KOPT-K1 (cell line): ENCODE measurements around the gene CYP39A1.

Experiments used
- H3K27ac ChIP-seq: fragments of 200-600 bp; sonication (generic); 2 replicates; pipeline ENCODE4 v1.5.1; 2016; ENCODE audit warnings: antibody characterized with exemption, mild to moderate bottlenecking, low read depth, low read length; ENCODE audit not compliant: poor library complexity, severe bottlenecking
- H3K36me3 ChIP-seq: fragments of 200-600 bp; sonication (generic); 2 replicates; pipeline ENCODE4 v1.5.1; 2017; ENCODE audit warnings: antibody characterized with exemption, mild to moderate bottlenecking, low read length, moderate library complexity; ENCODE audit not compliant: insufficient read depth
- H3K9me3 ChIP-seq: fragments of 200-600 bp; sonication (generic); 2 replicates; pipeline ENCODE4 v1.5.1; 2017; ENCODE audit warnings: antibody characterized with exemption, low read length, mild to moderate bottlenecking; ENCODE audit not compliant: insufficient read depth, poor library complexity, severe bottlenecking

Gene CYP39A1

GRCh38 chr6:46501136-46502089 lies 151.2 kb downstream of the CYP39A1 start:
- no peaks in the 10 kb centered on the region for H3K36me3 ChIP-seq
- no peak overlapping the region for H3K27ac ChIP-seq
- no peaks in the 10 kb centered on the region for H3K9me3 ChIP-seq

GRCh38 chr6:46500382-46500781 lies 152.2 kb downstream of the CYP39A1 start:
- no peaks in the 10 kb centered on the region for H3K36me3 ChIP-seq
- no peaks in the 10 kb centered on the region for H3K9me3 ChIP-seq
- no peak overlapping the region for H3K27ac ChIP-seq
